K562 (cell line): ENCODE results near the gene IL2RG. TPM values are rescaled to one million over a fixed set of nuclear protein-coding genes. Genes with fewer than 3 reads are reported as not detected.

Experiments used
- polyA plus RNA-seq, 8 experiments: library from polyadenylated mRNA; depleted of rRNA in 4 of 8; stranded (reverse) in 5 of 8; unstranded in 3 of 8; fragments of >200 nt; fragmentation: Nextera tagmentation in 2 of 8; fragmentation: Illumina TruSeq in 1 of 8; extraction: Ambion mirVana in 2 of 8; extraction: Trizol in 1 of 8; gene quantifications; 2 replicates each; pipeline versions ENCODE4 v1.2.1 to v1.2.3, GENCODE V29; 2011 to 2014; ENCODE audit warnings: inconsistent platforms in 1 of 8, missing spikeins in 1 of 8
- small RNA-seq: library from RNA; depleted of rRNA; stranded (forward); fragments of <200 nt; gene quantifications from one replicate; pipeline ENCODE3, GENCODE V24; 2014
- total RNA-seq, 7 experiments: library from RNA; depleted of rRNA in 6 of 7; stranded (reverse); fragments of >200 nt in 6 of 7; fragmentation: Illumina TruSeq in 2 of 7; extraction: Trizol in 2 of 7; gene quantifications; 2 replicates each; pipeline versions ENCODE4 v1.2.1 to v1.2.3, GENCODE V29; 2011 to 2021; ENCODE audit warnings: low replicate concordance in 1 of 7

The IL2RG gene
- total and polyA plus RNA-seq, 9 of the 15 experiments (the other 6 are each of a cell fraction or from before 2014, with no cell fraction given) = 5.5 to 55.4 (median 19.7) TPM

Small RNAs within 50 kb of the gene (small RNA-seq; reads per million reads assigned to genes)
- gene CXorf65 = not detected

Other genes with a start within 250 kb of the IL2RG start
Only the 7 nearest of the 11 such genes appear.
- 28.1 and 34.2 TPM in 2 replicates for gene SNX12, start 43.2 kb downstream of the IL2RG start, total RNA-seq (2014; rRNA removed)
- gene SNX12, start 43.2 kb downstream of the IL2RG start, total RNA-seq (2014; rRNA removed; fragmentation: Illumina TruSeq; extraction: Trizol) = 37.1 and 38.4 TPM in 2 replicates
- 35.3 and 37.8 TPM in 2 replicates for gene SNX12, start 43.2 kb downstream of the IL2RG start, total RNA-seq (2015; rRNA removed; fragmentation: Illumina TruSeq; extraction: Trizol)
- 47.7 and 50.3 TPM in 2 replicates for gene SNX12, start 43.2 kb downstream of the IL2RG start, total RNA-seq (2021)
- 32.7 and 47.6 TPM in 2 replicates for gene SNX12, start 43.2 kb downstream of the IL2RG start, polyA plus RNA-seq (2011; rRNA removed)
- 37.2 and 43.8 TPM in 2 replicates for gene SNX12, start 43.2 kb downstream of the IL2RG start, polyA plus RNA-seq (2014; fragmentation: Illumina TruSeq; extraction: Trizol)
- 10 to 100 TPM; 12.7 to 13.9 TPM for gene SNX12, start 43.2 kb downstream of the IL2RG start, polyA plus RNA-seq (2014; fragmentation: Nextera tagmentation; extraction: Ambion mirVana)
- gene SNX12, start 43.2 kb downstream of the IL2RG start, polyA plus RNA-seq (2014; rRNA removed) = 35.5 and 43.4 TPM in 2 replicates
- gene FOXO4, start 15.7 kb downstream of the IL2RG start, total RNA-seq (2014; rRNA removed) = 11.5 and 12.8 TPM in 2 replicates
- gene FOXO4, start 15.7 kb downstream of the IL2RG start, total RNA-seq (2014; rRNA removed; fragmentation: Illumina TruSeq; extraction: Trizol) = 7.6 and 8.7 TPM in 2 replicates
- gene FOXO4, start 15.7 kb downstream of the IL2RG start, total RNA-seq (2015; rRNA removed; fragmentation: Illumina TruSeq; extraction: Trizol) = 6.4 and 8.5 TPM in 2 replicates
- 23.6 and 26.6 TPM in 2 replicates for gene FOXO4, start 15.7 kb downstream of the IL2RG start, total RNA-seq (2021)
- gene FOXO4, start 15.7 kb downstream of the IL2RG start, polyA plus RNA-seq (2011; rRNA removed) = 5.7 and 6.0 TPM in 2 replicates
- 18.5 and 19.1 TPM in 2 replicates for gene FOXO4, start 15.7 kb downstream of the IL2RG start, polyA plus RNA-seq (2014; fragmentation: Illumina TruSeq; extraction: Trizol)
- under 1 TPM; 0.13 to 0.14 TPM for gene FOXO4, start 15.7 kb downstream of the IL2RG start, polyA plus RNA-seq (2014; fragmentation: Nextera tagmentation; extraction: Ambion mirVana)
- 11.0 and 12.8 TPM in 2 replicates for gene FOXO4, start 15.7 kb downstream of the IL2RG start, polyA plus RNA-seq (2014; rRNA removed)
- gene CXorf65, start 4.8 kb downstream of the IL2RG start, total RNA-seq (2014; rRNA removed) = 2.9 and 3.1 TPM in 2 replicates
- 2.4 and 3.0 TPM in 2 replicates for gene CXorf65, start 4.8 kb downstream of the IL2RG start, total RNA-seq (2014; rRNA removed; fragmentation: Illumina TruSeq; extraction: Trizol)
- 1.8 and 2.6 TPM in 2 replicates for gene CXorf65, start 4.8 kb downstream of the IL2RG start, total RNA-seq (2015; rRNA removed; fragmentation: Illumina TruSeq; extraction: Trizol)
- gene CXorf65, start 4.8 kb downstream of the IL2RG start, total RNA-seq (2021) = 1.8 and 2.0 TPM in 2 replicates
- 0.77 and 1.9 TPM in 2 replicates for gene CXorf65, start 4.8 kb downstream of the IL2RG start, polyA plus RNA-seq (2011; rRNA removed)
- gene CXorf65, start 4.8 kb downstream of the IL2RG start, polyA plus RNA-seq (2014; fragmentation: Illumina TruSeq; extraction: Trizol) = 1.4 TPM in 2 replicates
- gene CXorf65, start 4.8 kb downstream of the IL2RG start, polyA plus RNA-seq (2014; fragmentation: Nextera tagmentation; extraction: Ambion mirVana) = 1 to 10 TPM; 6.8 to 8.4 TPM
- gene CXorf65, start 4.8 kb downstream of the IL2RG start, polyA plus RNA-seq (2014; rRNA removed) = 0.36 and 3.9 TPM in 2 replicates
- 18.4 and 23.1 TPM in 2 replicates for gene MED12, start 7.0 kb upstream of the IL2RG start, total RNA-seq (2014; rRNA removed)
- 7.7 and 8.6 TPM in 2 replicates for gene MED12, start 7.0 kb upstream of the IL2RG start, total RNA-seq (2014; rRNA removed; fragmentation: Illumina TruSeq; extraction: Trizol)
- 7.7 and 10.3 TPM in 2 replicates for gene MED12, start 7.0 kb upstream of the IL2RG start, total RNA-seq (2015; rRNA removed; fragmentation: Illumina TruSeq; extraction: Trizol)
- gene MED12, start 7.0 kb upstream of the IL2RG start, total RNA-seq (2021) = 47.3 and 49.7 TPM in 2 replicates
- gene MED12, start 7.0 kb upstream of the IL2RG start, polyA plus RNA-seq (2011; rRNA removed) = 8.5 and 19.1 TPM in 2 replicates
- 26.7 and 31.0 TPM in 2 replicates for gene MED12, start 7.0 kb upstream of the IL2RG start, polyA plus RNA-seq (2014; fragmentation: Illumina TruSeq; extraction: Trizol)
- gene MED12, start 7.0 kb upstream of the IL2RG start, polyA plus RNA-seq (2014; fragmentation: Nextera tagmentation; extraction: Ambion mirVana) = 1 to 10 TPM; 1.6 to 2.8 TPM
- gene MED12, start 7.0 kb upstream of the IL2RG start, polyA plus RNA-seq (2014; rRNA removed) = 15.6 and 17.7 TPM in 2 replicates
- 0.05 and 0.12 TPM in 2 replicates for gene NLGN3, start 33.3 kb upstream of the IL2RG start, total RNA-seq (2014; rRNA removed)
- 0.22 TPM in 2 replicates for gene NLGN3, start 33.3 kb upstream of the IL2RG start, total RNA-seq (2014; rRNA removed; fragmentation: Illumina TruSeq; extraction: Trizol)
- gene NLGN3, start 33.3 kb upstream of the IL2RG start, total RNA-seq (2015; rRNA removed; fragmentation: Illumina TruSeq; extraction: Trizol) = 0.23 and 0.25 TPM in 2 replicates
- gene NLGN3, start 33.3 kb upstream of the IL2RG start, total RNA-seq (2021) = 0.69 TPM in 2 replicates
- gene NLGN3, start 33.3 kb upstream of the IL2RG start, polyA plus RNA-seq (2011; rRNA removed) = 0.40 and 0.79 TPM in 2 replicates
- 0.65 and 0.80 TPM in 2 replicates for gene NLGN3, start 33.3 kb upstream of the IL2RG start, polyA plus RNA-seq (2014; fragmentation: Illumina TruSeq; extraction: Trizol)
- under 1 TPM; 0.03 to 0.11 TPM for gene NLGN3, start 33.3 kb upstream of the IL2RG start, polyA plus RNA-seq (2014; fragmentation: Nextera tagmentation; extraction: Ambion mirVana)
- 0.81 and 0.86 TPM in 2 replicates for gene NLGN3, start 33.3 kb upstream of the IL2RG start, polyA plus RNA-seq (2014; rRNA removed)
- not detected in 2 replicates for gene GJB1, start 111.6 kb upstream of the IL2RG start, total RNA-seq (2014; rRNA removed)
- gene GJB1, start 111.6 kb upstream of the IL2RG start, total RNA-seq (2014; rRNA removed; fragmentation: Illumina TruSeq; extraction: Trizol) = not detected in 2 replicates
- gene GJB1, start 111.6 kb upstream of the IL2RG start, total RNA-seq (2015; rRNA removed; fragmentation: Illumina TruSeq; extraction: Trizol) = not detected in 2 replicates
- gene GJB1, start 111.6 kb upstream of the IL2RG start, total RNA-seq (2021) = 0.11 TPM in 1 of 2 replicates, not detected in the other
- gene GJB1, start 111.6 kb upstream of the IL2RG start, polyA plus RNA-seq (2011; rRNA removed) = not detected in 2 replicates
- gene GJB1, start 111.6 kb upstream of the IL2RG start, polyA plus RNA-seq (2014; fragmentation: Illumina TruSeq; extraction: Trizol) = not detected in 2 replicates
- gene GJB1, start 111.6 kb upstream of the IL2RG start, polyA plus RNA-seq (2014; fragmentation: Nextera tagmentation; extraction: Ambion mirVana) = not detected
- gene GJB1, start 111.6 kb upstream of the IL2RG start, polyA plus RNA-seq (2014; rRNA removed) = not detected in 2 replicates
- gene ZMYM3, start 142.6 kb upstream of the IL2RG start, total RNA-seq (2014; rRNA removed) = 14.9 and 18.7 TPM in 2 replicates
- 12.3 and 14.3 TPM in 2 replicates for gene ZMYM3, start 142.6 kb upstream of the IL2RG start, total RNA-seq (2014; rRNA removed; fragmentation: Illumina TruSeq; extraction: Trizol)
- 17.7 and 20.0 TPM in 2 replicates for gene ZMYM3, start 142.6 kb upstream of the IL2RG start, total RNA-seq (2015; rRNA removed; fragmentation: Illumina TruSeq; extraction: Trizol)
- 34.6 and 36.3 TPM in 2 replicates for gene ZMYM3, start 142.6 kb upstream of the IL2RG start, total RNA-seq (2021)
- 16.8 and 27.4 TPM in 2 replicates for gene ZMYM3, start 142.6 kb upstream of the IL2RG start, polyA plus RNA-seq (2011; rRNA removed)
- 29.2 and 34.4 TPM in 2 replicates for gene ZMYM3, start 142.6 kb upstream of the IL2RG start, polyA plus RNA-seq (2014; fragmentation: Illumina TruSeq; extraction: Trizol)
- gene ZMYM3, start 142.6 kb upstream of the IL2RG start, polyA plus RNA-seq (2014; fragmentation: Nextera tagmentation; extraction: Ambion mirVana) = 1 to 10 TPM; 4.3 to 5.1 TPM
- 21.1 and 23.6 TPM in 2 replicates for gene ZMYM3, start 142.6 kb upstream of the IL2RG start, polyA plus RNA-seq (2014; rRNA removed)